HG03159 (cell line): ENCODE data around the gene CHST12.

Experiments
- ATAC-seq: cut with Tn5 transposase; IDR thresholded peaks from one replicate; pipeline ENCODE4 v1.9.1; 2021; ENCODE audit warnings: mild to moderate bottlenecking, moderate library complexity; ENCODE audit not compliant: unreplicated experiment

Gene CHST12

GRCh38 chr7:2497065-2497464 lies 93.7 kb downstream of the CHST12 start:
- ATAC-seq, result no peak

- ATAC-seq, result no peak
Observed at GRCh38 chr7:2497500-2498336, 94.3 kb downstream of the CHST12 start.
